Mesodermal cell (in vitro differentiated cells): ENCODE results near the gene CDCA7. TPM values are rescaled to one million over a fixed set of nuclear protein-coding genes. Genes with fewer than 3 reads are reported as not detected.
A peak's percentile ranks its signal among the peaks of the same experiment; 100 is the strongest.
"Not testable (repeated sequence)": the region's sequence is repeated elsewhere in the genome, so short reads cannot be mapped to it uniquely, and the experiment has no call there.

ENCODE experiments used
- H3K27ac ChIP-seq: 2 replicates; pipeline ENCODE4 v1.7.0; 2013; ENCODE audit warnings: mild to moderate bottlenecking, low read depth, low read length, moderate library complexity; ENCODE audit not compliant: severe bottlenecking
- H3K36me3 ChIP-seq: 2 replicates; pipeline ENCODE4 v1.7.1; 2013; ENCODE audit warnings: mild to moderate bottlenecking, low read length, moderate library complexity; ENCODE audit not compliant: control insufficient read depth, insufficient read depth
- H3K4me1 ChIP-seq: one replicate; pipeline ENCODE4 v1.7.1; 2013; ENCODE audit warnings: mild to moderate bottlenecking, low read length; ENCODE audit not compliant: insufficient read depth, control insufficient read depth, poor library complexity, severe bottlenecking
- H3K4me3 ChIP-seq: 2 replicates; pipeline ENCODE4 v1.7.0; 2013; ENCODE audit warnings: low read length, control low read depth, mild to moderate bottlenecking; ENCODE audit not compliant: insufficient read depth, poor library complexity, severe bottlenecking; ENCODE audit errors: extremely low read depth
- H3K9me3 ChIP-seq: 2 replicates; pipeline ENCODE4 v1.7.1; 2013; ENCODE audit warnings: mild to moderate bottlenecking, low read length, moderate library complexity; ENCODE audit not compliant: control insufficient read depth
- WGBS, 2 experiments: methylation state at CpG; one replicate each; pipeline ENCODE4 v1.1.5; 2013; ENCODE audit warnings: missing lambda C conversion rate in 2 of 2; ENCODE audit not compliant: insufficient coverage in 2 of 2; 5-methylcytosine and 5-hydroxymethylcytosine counted together
- polyA plus RNA-seq, 2 experiments: library from polyadenylated mRNA; stranded (reverse); fragments of 50-300 nt; gene quantifications; one replicate each; pipeline ENCODE4 v1.2.3, GENCODE V29; 2013

The CDCA7 gene
- 34.8 TPM for polyA plus RNA-seq (2013, experiment 1 of 2)
- polyA plus RNA-seq (2013, experiment 2 of 2): 35.3 TPM

DNA sequence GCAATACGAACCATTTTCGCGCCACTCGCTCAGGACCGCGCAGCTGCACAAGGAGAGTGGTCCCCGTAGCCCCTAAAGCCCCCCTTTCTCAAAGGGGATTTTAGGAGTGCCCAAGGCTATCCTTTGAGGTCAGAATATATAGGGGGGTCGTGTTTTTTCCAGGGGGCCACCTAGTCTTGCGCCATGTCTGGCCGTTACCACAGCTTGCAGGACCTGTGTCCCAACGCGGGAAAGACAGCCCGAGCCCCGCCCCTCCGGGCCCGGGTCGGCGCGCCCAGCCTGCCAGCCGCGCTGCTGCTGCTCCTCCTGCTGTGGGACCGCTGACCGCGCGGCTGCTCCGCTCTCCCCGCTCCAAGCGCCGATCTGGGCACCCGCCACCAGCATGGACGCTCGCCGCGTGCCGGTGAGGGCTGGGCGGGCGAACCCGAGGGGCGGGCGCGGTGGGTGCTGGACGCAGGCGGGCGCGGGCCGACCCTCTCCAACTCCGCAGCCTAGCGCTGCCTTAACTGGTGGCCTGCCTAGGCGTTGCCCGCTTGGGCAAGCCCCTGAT, at the start of gene CDCA7:
TSS of gene CDCA7 (plus strand) at position 291 of the 550 bp plus-strand sequence. CDS start at position 383, 92 bp downstream.
- H3K36me3 ChIP-seq: peaks cover 20% of the 10 kb centered on the region
- peaks cover 5% of the 10 kb centered on the region for H3K4me1 ChIP-seq
- H3K9me3 ChIP-seq: peaks cover 3% of the 10 kb centered on the region
- H3K4me3 ChIP-seq: peak within 1 kb of the TSS; percentile 78
- H3K27ac ChIP-seq: peak within 1 kb of the TSS; percentile 98
- WGBS, 2 experiments: 0% methylated on average over 30 to 41 of the region's 50 CpGs

DNA sequence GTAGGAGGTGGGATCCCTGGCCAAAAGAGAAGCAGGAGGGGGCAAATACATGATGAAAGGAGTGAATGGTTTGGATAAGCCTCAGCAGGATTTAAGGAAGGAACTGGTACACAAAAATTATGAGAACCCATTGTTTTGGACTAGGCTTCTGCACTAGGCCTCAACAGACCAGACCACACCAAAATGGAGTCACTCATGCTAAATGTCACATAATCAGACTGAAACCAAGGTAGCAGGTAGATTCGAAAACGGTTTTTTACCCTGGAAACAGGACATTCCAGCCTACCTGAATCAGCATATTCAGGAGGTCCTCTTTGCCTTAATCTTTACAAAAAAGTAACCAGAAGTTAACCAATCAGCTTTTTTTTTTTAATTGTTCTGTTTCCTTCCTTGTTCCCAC, 49.4 kb upstream of the CDCA7 start:
- Histone ChIP-seq H3K4me3 (no peak overlapping the region), H3K36me3 (no peaks in the 10 kb centered on the region), H3K4me1 (peaks cover 4% of the 10 kb centered on the region), H3K9me3 (peaks cover 13% of the 10 kb centered on the region), H3K27ac (no peak overlapping the region)
- 76 to 86% methylated on average over 2 of the region's 2 CpGs for WGBS, 2 experiments

DNA sequence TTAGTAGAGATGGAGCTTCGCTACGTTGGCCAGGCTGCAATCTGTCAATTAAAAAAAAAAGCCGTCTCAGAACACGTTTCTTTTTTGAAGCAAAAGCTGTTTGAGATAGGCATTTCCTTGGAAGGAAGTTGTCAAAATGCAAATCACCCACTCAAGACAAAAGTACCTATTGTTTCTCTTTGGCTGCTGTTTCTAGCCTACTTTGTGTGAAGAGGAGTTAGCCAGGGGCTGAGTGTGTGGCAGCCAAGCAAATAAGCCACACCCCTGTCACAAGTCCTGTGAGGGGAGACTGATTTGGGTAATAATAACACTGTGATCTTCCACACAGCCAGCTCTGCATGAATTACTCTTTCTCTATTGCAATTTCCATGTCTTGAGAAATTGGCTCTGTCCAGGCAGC, 47.4 kb upstream of the CDCA7 start:
- Histone ChIP-seq H3K27ac (no peak overlapping the region), H3K4me3 (no peak overlapping the region), H3K4me1 (peaks cover 4% of the 10 kb centered on the region), H3K36me3 (no peaks in the 10 kb centered on the region), H3K9me3 (peaks cover 5% of the 10 kb centered on the region)
- WGBS, 2 experiments: 47 to 87% methylated on average over 3 of the region's 4 CpGs

DNA sequence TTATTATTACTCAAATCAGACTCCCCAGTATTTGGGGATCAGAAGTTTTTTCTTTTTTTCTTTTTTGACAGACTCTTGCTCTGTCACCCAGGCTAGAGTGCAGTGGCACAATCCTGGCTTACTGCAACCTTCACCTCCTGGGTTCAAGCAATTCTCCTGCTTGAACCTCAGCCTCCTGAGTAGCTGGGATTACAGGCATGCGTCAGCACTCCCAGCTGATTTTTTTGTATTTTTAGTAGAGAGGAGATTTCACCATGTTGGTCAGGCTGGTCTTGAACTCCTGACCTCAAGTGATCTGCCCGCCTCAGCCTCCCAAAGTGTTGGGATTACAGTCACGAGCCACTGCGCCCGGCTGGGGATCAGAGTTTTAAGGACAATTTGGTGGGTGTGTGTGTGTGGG, 45.3 kb upstream of the CDCA7 start:
- not testable (repeated sequence) for H3K27ac ChIP-seq, H3K9me3 ChIP-seq, H3K4me1 ChIP-seq, H3K36me3 ChIP-seq, H3K4me3 ChIP-seq
- no CpG with 5 or more reads among the region's 5 CpGs for WGBS, 2 experiments

DNA sequence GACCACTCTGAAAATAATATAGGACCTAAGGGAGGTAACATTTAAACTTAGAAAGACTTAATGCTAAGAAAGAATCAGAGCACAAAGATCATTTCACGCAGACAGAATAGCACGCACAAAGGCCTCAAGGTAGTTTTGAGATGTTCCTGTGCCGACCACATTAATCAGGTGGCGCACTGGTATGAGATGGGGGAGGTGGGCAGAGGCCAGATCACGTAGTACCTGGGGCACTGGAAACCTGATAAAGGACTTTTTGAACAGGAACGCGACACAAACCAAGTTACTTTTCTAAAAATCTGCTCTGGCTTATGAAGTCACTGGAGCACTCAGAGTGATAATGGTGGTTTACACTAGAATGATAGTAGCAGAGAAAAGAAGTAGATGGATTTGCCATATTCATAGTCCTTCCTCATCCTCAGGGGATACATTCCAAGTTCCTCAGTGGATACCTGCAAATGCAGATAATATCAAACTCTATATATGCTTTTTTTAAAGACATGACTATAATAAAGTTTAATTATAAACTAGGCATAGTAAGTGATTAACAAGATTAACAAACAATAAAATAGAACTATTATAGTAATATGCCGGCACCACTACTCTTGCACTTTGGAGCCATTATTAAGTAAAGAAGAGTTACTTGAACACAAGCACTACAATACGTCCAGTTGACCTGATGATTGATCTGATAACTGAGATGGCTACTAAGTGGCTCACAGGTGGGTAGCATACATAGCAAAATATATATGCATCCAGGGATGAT, 42.6 kb upstream of the CDCA7 start:
- Histone ChIP-seq H3K4me3 (no peak overlapping the region), H3K27ac (no peak overlapping the region), H3K36me3 (no peaks in the 10 kb centered on the region), H3K4me1 (peaks cover 4% of the 10 kb centered on the region), H3K9me3 (peaks cover 5% of the 10 kb centered on the region)
- WGBS, 2 experiments: 96 to 97% methylated on average over 5 to 8 of the region's 9 CpGs

DNA sequence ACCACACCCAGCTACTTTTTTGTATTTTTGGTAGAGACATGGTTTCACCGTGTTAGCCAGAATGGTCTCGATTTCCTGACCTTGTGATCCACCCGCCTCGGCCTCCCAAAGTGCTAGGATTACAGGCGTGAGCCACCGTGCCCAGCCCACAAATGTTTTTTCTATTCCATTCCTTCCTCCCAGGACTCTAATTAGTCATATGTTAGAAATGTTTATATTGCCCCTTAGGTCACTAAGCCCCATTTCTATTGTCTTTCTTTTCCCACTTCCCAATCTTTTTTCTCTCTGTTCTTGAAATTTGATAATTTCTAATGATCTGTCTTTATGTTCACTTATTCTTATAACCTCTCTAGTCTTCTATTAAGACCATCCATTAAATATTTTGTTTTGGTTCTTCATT, 31.3 kb upstream of the CDCA7 start:
- Histone ChIP-seq H3K4me1 (no peaks in the 10 kb centered on the region), H3K4me3 (no peak overlapping the region), H3K9me3 (peaks cover 11% of the 10 kb centered on the region), H3K27ac (no peak overlapping the region), H3K36me3 (no peaks in the 10 kb centered on the region)
- 94 to 96% methylated on average over 4 of the region's 6 CpGs for WGBS, 2 experiments

DNA sequence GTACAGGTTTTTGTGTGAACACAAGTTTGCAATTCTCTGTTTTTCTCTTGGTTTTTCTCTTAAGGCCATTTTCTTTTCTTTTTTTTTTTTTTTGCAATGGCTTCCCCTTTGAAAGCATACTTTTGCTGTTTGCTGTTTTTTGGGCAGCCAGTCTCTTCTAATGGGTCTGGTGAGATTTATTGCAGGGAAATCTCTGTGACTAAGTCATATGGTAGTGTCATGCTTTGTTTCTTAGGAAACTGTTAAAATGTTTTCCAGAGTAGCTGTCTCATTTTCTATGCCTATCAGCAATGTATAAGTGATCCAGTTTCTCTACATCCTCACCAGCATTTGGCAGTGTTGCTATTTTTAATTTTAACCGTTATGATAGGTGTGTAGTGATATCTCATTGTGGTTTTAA, 27.9 kb upstream of the CDCA7 start:
- Histone ChIP-seq H3K9me3 (peaks cover 14% of the 10 kb centered on the region), H3K36me3 (no peaks in the 10 kb centered on the region), H3K4me1 (no peaks in the 10 kb centered on the region), H3K4me3 (no peak overlapping the region), H3K27ac (no peak overlapping the region)
- WGBS, 2 experiments: no CpG with 5 or more reads among the region's 1 CpG

DNA sequence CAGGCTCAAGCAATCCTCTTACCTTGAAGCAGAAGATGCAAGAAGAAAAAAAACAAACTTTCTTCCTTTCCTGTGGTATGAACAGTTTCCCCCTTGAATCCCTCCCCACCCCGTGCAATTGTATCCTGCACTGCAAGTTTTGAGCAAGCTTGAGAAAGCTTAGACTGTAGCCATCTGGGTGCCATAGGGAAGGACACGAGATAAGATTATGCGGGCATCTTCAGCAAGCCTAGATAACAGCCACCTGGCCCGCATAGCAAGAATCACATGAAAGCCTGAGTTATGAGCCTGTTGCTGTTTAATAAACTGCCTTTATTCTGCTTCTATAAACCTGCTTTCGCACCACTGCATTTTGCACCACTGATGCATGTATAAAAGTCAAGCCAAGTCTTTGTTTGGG, 27.3 kb upstream of the CDCA7 start:
- H3K9me3 ChIP-seq: peaks cover 14% of the 10 kb centered on the region
- 95 to 100% methylated on average over 3 to 5 of the region's 5 CpGs for WGBS, 2 experiments
- H3K4me3 ChIP-seq: no peak overlapping the region
- no peak overlapping the region for H3K27ac ChIP-seq
- no peaks in the 10 kb centered on the region for H3K36me3 ChIP-seq
- no peaks in the 10 kb centered on the region for H3K4me1 ChIP-seq

DNA sequence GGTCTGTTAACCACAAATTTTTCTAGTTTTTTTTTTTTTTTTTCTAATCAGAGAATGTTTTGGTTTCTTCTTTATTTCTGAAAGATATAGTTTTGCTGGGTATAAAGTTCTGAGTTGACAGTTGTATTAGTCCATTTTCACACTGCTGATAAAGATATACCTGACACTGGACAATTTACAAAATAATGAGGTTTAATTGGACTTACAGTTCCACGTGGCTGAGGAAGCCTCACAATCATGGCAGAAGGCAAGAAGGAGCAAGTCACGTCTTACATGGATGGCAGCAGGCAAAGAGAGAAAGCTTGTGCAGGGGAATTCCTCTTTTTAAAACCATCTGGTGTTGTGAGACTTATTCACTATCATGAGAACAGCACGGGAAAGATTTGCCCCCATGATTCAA, 21.7 kb upstream of the CDCA7 start:
- WGBS, 2 experiments: 72 to 92% methylated on average over 2 of the region's 3 CpGs
- H3K4me3 ChIP-seq, H3K9me3 ChIP-seq, H3K27ac ChIP-seq, H3K36me3 ChIP-seq, H3K4me1 ChIP-seq: not testable (repeated sequence)

DNA sequence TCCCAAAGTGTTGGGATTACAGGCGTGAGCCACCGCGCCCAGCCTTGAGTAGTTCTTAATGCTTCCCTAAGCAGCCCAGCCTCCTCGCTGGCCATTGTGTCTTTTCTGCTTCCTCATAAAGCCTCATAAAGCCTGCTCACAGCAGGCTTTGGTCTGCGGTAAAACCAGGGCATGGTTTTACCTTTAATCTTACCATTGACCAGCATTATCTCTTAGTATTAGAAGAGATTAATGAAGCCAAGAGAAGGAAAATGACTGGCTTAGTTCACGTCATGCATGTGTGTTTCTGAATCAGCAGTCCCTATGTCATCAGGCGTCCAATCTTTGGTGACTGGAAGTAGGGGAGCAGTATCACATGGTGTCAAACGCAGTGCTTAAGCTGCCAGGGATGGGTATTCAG, 14.9 kb upstream of the CDCA7 start:
- no peak overlapping the region for H3K27ac ChIP-seq
- H3K36me3 ChIP-seq: no peaks in the 10 kb centered on the region
- H3K4me1 ChIP-seq: no peaks in the 10 kb centered on the region
- WGBS, 2 experiments: 88 to 100% methylated on average over 6 to 7 of the region's 8 CpGs
- H3K4me3 ChIP-seq: no peak overlapping the region
- peaks cover 4% of the 10 kb centered on the region for H3K9me3 ChIP-seq

DNA sequence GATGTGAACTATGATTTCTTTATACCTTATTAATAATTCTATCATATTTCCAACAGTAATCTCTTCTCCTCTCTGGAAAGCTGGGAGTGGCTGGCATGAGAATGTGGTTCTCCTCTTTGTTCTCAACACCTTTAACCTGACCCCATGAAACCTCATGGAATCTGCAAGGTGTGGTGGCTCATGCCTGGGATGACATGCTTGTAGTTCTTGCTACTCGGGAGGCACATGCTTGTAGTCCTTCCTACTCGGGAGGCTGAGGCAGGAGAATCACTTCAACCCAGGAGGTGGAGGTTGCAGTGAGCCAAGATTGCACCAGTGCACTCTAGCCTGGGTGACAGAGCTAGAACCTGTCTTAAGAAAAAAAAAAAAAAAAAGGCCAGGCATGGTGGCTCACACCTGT, 10.8 kb upstream of the CDCA7 start:
- Histone ChIP-seq H3K4me3 (no peak overlapping the region), H3K36me3 (no peaks in the 10 kb centered on the region), H3K27ac (no peak overlapping the region), H3K9me3 (peaks cover 20% of the 10 kb centered on the region), H3K4me1 (no peaks in the 10 kb centered on the region)
- 78 to 93% methylated on average over 2 of the region's 2 CpGs for WGBS, 2 experiments
